HG03469 (cell line): ENCODE data around the gene GARNL3.

Experiments used
- ATAC-seq: cut with Tn5 transposase; IDR thresholded peaks from one replicate; pipeline ENCODE4 v1.9.1; 2021; ENCODE audit warnings: mild to moderate bottlenecking, moderate library complexity, moderate number of reproducible peaks; ENCODE audit not compliant: unreplicated experiment

Gene GARNL3

GRCh38 chr9:127399736-127400269 lies 135.2 kb downstream of the GARNL3 start:
- ATAC-seq: no peak

GRCh38 chr9:127402401-127403090 lies 138.0 kb downstream of the GARNL3 start:
- no peak for ATAC-seq

- ATAC-seq: no peak
Measured at GRCh38 chr9:127403507-127404192, 139.1 kb downstream of the GARNL3 start.

- no peak for ATAC-seq
Measured at GRCh38 chr9:127404631-127405030, 140.1 kb downstream of the GARNL3 start.

- ATAC-seq: no peak
Measured at GRCh38 chr9:127405344-127406125, 141.0 kb downstream of the GARNL3 start.

- ATAC-seq: no peak
Measured at GRCh38 chr9:127406799-127407491, 142.4 kb downstream of the GARNL3 start.

- no peak for ATAC-seq
Measured at GRCh38 chr9:127407492-127407843, 142.9 kb downstream of the GARNL3 start.

GRCh38 chr9:127411122-127411521 lies 146.5 kb downstream of the GARNL3 start:
- ATAC-seq: no peak

GRCh38 chr9:127415141-127415540 lies 150.6 kb downstream of the GARNL3 start:
- no peak for ATAC-seq

- no peak for ATAC-seq
Measured at GRCh38 chr9:127415657-127416056, 151.1 kb downstream of the GARNL3 start.

- no peak for ATAC-seq
Measured at GRCh38 chr9:127417131-127418036, 152.8 kb downstream of the GARNL3 start.

GRCh38 chr9:127418037-127418471 lies 153.5 kb downstream of the GARNL3 start:
- ATAC-seq: no peak

GRCh38 chr9:127419348-127419747 lies 154.8 kb downstream of the GARNL3 start:
- ATAC-seq: no peak

GRCh38 chr9:127421057-127421456 lies 156.5 kb downstream of the GARNL3 start:
- no peak for ATAC-seq

GRCh38 chr9:127422133-127422782 lies 157.7 kb downstream of the GARNL3 start:
- no peak for ATAC-seq

- ATAC-seq: no peak
Measured at GRCh38 chr9:127422787-127423186, 158.2 kb downstream of the GARNL3 start.

GRCh38 chr9:127423476-127423933 lies 158.9 kb downstream of the GARNL3 start:
- no peak for ATAC-seq

GRCh38 chr9:127423934-127424675 lies 159.5 kb downstream of the GARNL3 start, which contains the start of gene ZNF79:
Gene ZNF79 (plus strand): TSS chr9:127424382. CDS start chr9:127424788, 406 bp downstream.
- ATAC-seq: peak; percentile 39

GRCh38 chr9:127424676-127424999 lies 160.1 kb downstream of the GARNL3 start:
- no peak for ATAC-seq
